OCI-LY7 (cell line): ENCODE results near the gene SEC14L1. TPM values are rescaled to one million over a fixed set of nuclear protein-coding genes. Genes with fewer than 3 reads are reported as not detected.

Source experiments
- BruUV-seq: library from RNA; stranded (reverse); fragments of 400-500 nt; replicated peaks from 2 replicates; lab custom pipeline; 2021; lab: Mats Ljungman, UMichigan
- CTCF ChIA-PET: fragments of 300-600 bp; sonication (Branson Sonifier 250); formaldehyde crosslinking; loops from one replicate; lab custom pipeline; 2022; ENCODE audit warnings: antibody characterized with exemption; ENCODE audit not compliant: unreplicated experiment; lab: Charles Lee
- POLR2A ChIA-PET: fragments of 300-600 bp; sonication (Branson Sonifier 250); formaldehyde crosslinking; loops from one replicate; lab custom pipeline; 2022; ENCODE audit warnings: antibody characterized with exemption; lab: Charles Lee
- DNase-seq: peaks from one replicate; pipeline ENCODE4 v3.0.0-alpha.2; 2015; ENCODE audit warnings: low spot score
- H2AFZ ChIP-seq: fragments of 200-600 bp; sonication (generic), shearing (Covaris generic); 2 replicates; pipeline ENCODE4 v1.6.1; 2014; ENCODE audit warnings: mild to moderate bottlenecking, antibody characterized with exemption, low read length, moderate library complexity
- H3K27ac ChIP-seq: fragments of 200-600 bp; sonication (generic); 2 replicates; pipeline ENCODE4 v1.5.1; 2014; ENCODE audit warnings: mixed run types, low read depth, mild to moderate bottlenecking, moderate library complexity, low read length, inconsistent platforms; ENCODE audit not compliant: poor library complexity, severe bottlenecking
- H3K36me3 ChIP-seq: fragments of 200-600 bp; sonication (generic); 2 replicates; pipeline ENCODE4 v1.6.1; 2014; ENCODE audit warnings: mild to moderate bottlenecking, antibody characterized with exemption, low read length, moderate library complexity, mixed read lengths; ENCODE audit not compliant: insufficient read depth
- H3K4me1 ChIP-seq: fragments of 200-600 bp; sonication (generic); 2 replicates; pipeline ENCODE4 v1.5.1; 2014; ENCODE audit warnings: mild to moderate bottlenecking, low read length; ENCODE audit not compliant: insufficient read depth, poor library complexity, severe bottlenecking
- H3K4me2 ChIP-seq: fragments of 200-600 bp; sonication (generic); 2 replicates; pipeline ENCODE4 v1.6.1; 2014; ENCODE audit warnings: mild to moderate bottlenecking, low read length
- H3K4me3 ChIP-seq: fragments of 200-600 bp; sonication (generic); 2 replicates; pipeline ENCODE4 v1.5.1; 2014; ENCODE audit warnings: mild to moderate bottlenecking, low read depth, low read length; ENCODE audit not compliant: poor library complexity, severe bottlenecking
- H3K79me2 ChIP-seq: fragments of 200-600 bp; sonication (generic); 2 replicates; pipeline ENCODE4 v1.6.1; 2016; ENCODE audit warnings: low read depth, mild to moderate bottlenecking, low read length, moderate library complexity, mixed read lengths; ENCODE audit not compliant: insufficient read depth
- H3K9me2 ChIP-seq: fragments of 200-600 bp; sonication (generic); 2 replicates; pipeline ENCODE4 v1.6.1; 2016; ENCODE audit warnings: mild to moderate bottlenecking, low read length, mixed read lengths; ENCODE audit not compliant: insufficient read depth
- H3K9me3 ChIP-seq: fragments of 200-600 bp; sonication (generic); 2 replicates; pipeline ENCODE4 v1.6.1; 2014; ENCODE audit warnings: mild to moderate bottlenecking, mixed run types, low read length, mixed read lengths
- H4K20me1 ChIP-seq: fragments of 200-600 bp; sonication (generic); 2 replicates; pipeline ENCODE4 v1.6.1; 2014; ENCODE audit warnings: mild to moderate bottlenecking, antibody characterized with exemption, low read length, moderate library complexity, mixed read lengths; ENCODE audit not compliant: insufficient read depth
- EZH2phosphoT487 ChIP-seq: fragments of 200-600 bp; sonication (generic); IDR thresholded peaks from 2 replicates; pipeline ENCODE4 v1.6.1; 2018; ENCODE audit warnings: low read depth, borderline replicate concordance, mild to moderate bottlenecking, mixed run types, antibody characterized with exemption, low read length, moderate library complexity, mixed read lengths
- intact Hi-C: fragments of 100-400 bp; cut with micrococcal nuclease; formaldehyde crosslinking; loops from one replicate; pipeline ENCODE4 v1.10.0; 2022; ENCODE audit not compliant: unreplicated experiment
- total RNA-seq, 2 experiments: library from RNA; depleted of rRNA in 1 of 2; stranded (reverse); fragments of >200 nt in 1 of 2; shearing (Covaris generic) in 1 of 2; gene quantifications; 2 replicates each; pipeline ENCODE4 v1.2.3, GENCODE V29; 2014 to 2022
- TF ChIP-seq, protein P1 (sequence below): fragments of 200-600 bp; sonication (generic); conservative IDR thresholded peaks from 2 replicates; pipeline ENCODE4 v1.5.1; 2014; ENCODE audit warnings: mild to moderate bottlenecking, antibody characterized with exemption, low read length, moderate library complexity, mixed read lengths

SEC14L1 gene
- total RNA-seq, 2 experiments from 2014 or later, result 137 to 227 TPM

DNA sequence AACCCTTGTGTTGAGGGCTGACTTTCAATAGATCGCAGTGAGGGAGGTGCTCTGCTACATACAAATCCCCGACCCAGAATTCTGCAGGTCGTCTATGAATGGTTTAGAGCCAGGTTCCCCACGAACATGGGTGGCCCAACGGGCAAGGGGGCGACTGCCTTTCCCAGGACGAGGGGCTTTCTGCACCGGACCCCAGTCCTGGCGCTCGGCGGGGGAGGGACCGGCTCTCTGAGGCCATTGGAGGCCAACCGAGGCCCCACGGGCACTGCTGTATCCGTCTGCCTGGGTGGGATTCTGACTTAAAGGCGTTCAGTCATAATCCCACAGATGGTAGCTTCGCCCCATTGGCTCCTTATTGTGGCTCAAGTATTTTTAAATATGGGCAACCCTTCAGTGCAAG, 21.2 kb downstream of the SEC14L1 start:
- peaks cover 100% of the 10 kb centered on the region for H3K79me2 ChIP-seq
- intact Hi-C loops, result no loop called here
- CTCF ChIA-PET, result no interaction called here

GRCh38 chr17:77163001-77163400, 22.2 kb downstream of the SEC14L1 start:
- H3K4me3 ChIP-seq, result no peak overlapping the region
- H3K4me2 ChIP-seq, result no peak overlapping the region
- H3K9me3 ChIP-seq, result peaks cover 33% of the 10 kb centered on the region
- POLR2A ChIA-PET, result no interaction called here
- H3K36me3 ChIP-seq, result peaks cover 99% of the 10 kb centered on the region
- BruUV-seq, result no TSS peak
- CTCF ChIA-PET, result no interaction called here
- peaks cover 14% of the 10 kb centered on the region; the same call in 1 of the 2 replicates for H4K20me1 ChIP-seq
- H3K4me1 ChIP-seq, result peaks cover 39% of the 10 kb centered on the region
- DNase-seq, result no peak
- H3K79me2 ChIP-seq, result peaks cover 100% of the 10 kb centered on the region
- intact Hi-C loops, result no loop called here
- H3K27ac ChIP-seq, result no peak overlapping the region
- H2AFZ ChIP-seq, result no peak overlapping the region
- no peaks in the 10 kb centered on the region for H3K9me2 ChIP-seq
- TF ChIP-seq, protein P1, sequence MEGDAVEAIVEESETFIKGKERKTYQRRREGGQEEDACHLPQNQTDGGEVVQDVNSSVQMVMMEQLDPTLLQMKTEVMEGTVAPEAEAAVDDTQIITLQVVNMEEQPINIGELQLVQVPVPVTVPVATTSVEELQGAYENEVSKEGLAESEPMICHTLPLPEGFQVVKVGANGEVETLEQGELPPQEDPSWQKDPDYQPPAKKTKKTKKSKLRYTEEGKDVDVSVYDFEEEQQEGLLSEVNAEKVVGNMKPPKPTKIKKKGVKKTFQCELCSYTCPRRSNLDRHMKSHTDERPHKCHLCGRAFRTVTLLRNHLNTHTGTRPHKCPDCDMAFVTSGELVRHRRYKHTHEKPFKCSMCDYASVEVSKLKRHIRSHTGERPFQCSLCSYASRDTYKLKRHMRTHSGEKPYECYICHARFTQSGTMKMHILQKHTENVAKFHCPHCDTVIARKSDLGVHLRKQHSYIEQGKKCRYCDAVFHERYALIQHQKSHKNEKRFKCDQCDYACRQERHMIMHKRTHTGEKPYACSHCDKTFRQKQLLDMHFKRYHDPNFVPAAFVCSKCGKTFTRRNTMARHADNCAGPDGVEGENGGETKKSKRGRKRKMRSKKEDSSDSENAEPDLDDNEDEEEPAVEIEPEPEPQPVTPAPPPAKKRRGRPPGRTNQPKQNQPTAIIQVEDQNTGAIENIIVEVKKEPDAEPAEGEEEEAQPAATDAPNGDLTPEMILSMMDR, result no peak
- no peak for TF ChIP-seq EZH2phosphoT487

More for the DNA sequence above, 21.2 kb downstream of the SEC14L1 start:
- no peak overlapping the region for H3K27ac ChIP-seq
- BruUV-seq, result no TSS peak
- no peak for TF ChIP-seq EZH2phosphoT487
- TF ChIP-seq, protein P1, result no peak
- no peak overlapping the region for H2AFZ ChIP-seq
- no peak for DNase-seq
- H3K4me1 ChIP-seq, result peaks cover 44% of the 10 kb centered on the region
- H3K4me2 ChIP-seq, result no peak overlapping the region
- peaks cover 23% of the 10 kb centered on the region; the same call in 1 of the 2 replicates for H3K9me3 ChIP-seq
- POLR2A ChIA-PET, result no interaction called here
- H3K9me2 ChIP-seq, result no peaks in the 10 kb centered on the region
- no peak overlapping the region for H3K4me3 ChIP-seq
- H4K20me1 ChIP-seq, result peaks cover 18% of the 10 kb centered on the region; the same call in 1 of the 2 replicates
- peaks cover 99% of the 10 kb centered on the region for H3K36me3 ChIP-seq

DNA sequence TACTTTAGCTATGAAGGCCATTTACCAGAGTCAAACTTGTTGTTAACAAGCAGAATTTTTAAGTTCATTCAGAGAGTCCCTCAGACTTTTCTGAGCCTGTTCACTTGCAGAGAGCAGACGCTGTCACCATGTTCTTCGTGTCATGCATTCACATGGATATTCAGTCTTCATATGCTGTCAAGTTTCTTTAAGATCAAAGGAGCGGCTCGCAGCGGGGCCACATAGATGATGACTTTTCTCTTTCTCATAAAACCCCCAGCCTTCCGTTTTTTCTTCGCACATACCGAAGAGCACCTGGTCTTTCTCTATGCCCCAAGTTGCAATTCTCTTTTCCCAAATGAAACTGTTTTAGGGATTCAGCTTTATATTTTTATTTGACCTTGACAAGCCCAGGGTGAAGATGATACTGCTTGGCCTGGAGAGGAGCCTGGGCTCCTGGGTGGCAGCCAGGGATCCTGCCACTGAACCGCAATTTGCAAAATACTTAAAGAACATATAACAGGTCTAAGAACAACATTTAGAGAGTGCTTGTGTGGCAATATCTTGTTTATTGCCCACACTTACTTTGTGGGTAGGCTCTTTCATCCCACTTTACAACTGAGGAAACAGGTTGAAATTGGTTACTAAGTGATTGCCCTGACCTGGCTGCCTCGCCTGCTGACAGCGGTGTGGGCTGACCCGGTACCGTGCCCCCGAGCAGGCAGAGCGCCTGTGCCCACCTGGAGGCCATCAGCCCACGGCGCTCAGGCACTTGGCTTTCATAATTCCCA, 22.9 kb downstream of the SEC14L1 start:
- no peak overlapping the region for H3K4me3 ChIP-seq
- ChIA-PET POLR2A (interaction anchor here (1.1 kb wide), 1 partner anchor 19 kb away, joined by 3 read pairs; no protein-coding TSS in a partner anchor), CTCF (no interaction called here)
- peaks cover 14% of the 10 kb centered on the region; the same call in 1 of the 2 replicates for H4K20me1 ChIP-seq
- TF ChIP-seq, protein P1, result no peak
- no peak for TF ChIP-seq EZH2phosphoT487
- H3K79me2 ChIP-seq, result peaks cover 100% of the 10 kb centered on the region
- no peak overlapping the region for H3K4me2 ChIP-seq
- H3K9me2 ChIP-seq, result no peaks in the 10 kb centered on the region
- H3K9me3 ChIP-seq, result peaks cover 36% of the 10 kb centered on the region
- no peak overlapping the region for H3K27ac ChIP-seq
- H2AFZ ChIP-seq, result no peak overlapping the region
- no peak for DNase-seq
- peaks cover 99% of the 10 kb centered on the region for H3K36me3 ChIP-seq
- BruUV-seq, result no TSS peak
- peaks cover 39% of the 10 kb centered on the region for H3K4me1 ChIP-seq
- intact Hi-C loops, result no loop called here
